ENCODE measurements around the gene MXRA8. TPM values are rescaled to one million over a fixed set of nuclear protein-coding genes. Genes with fewer than 3 reads are reported as not detected.

The MXRA8 gene
- total and polyA plus RNA-seq, 9 of the 15 experiments (the other 6 are each of a cell fraction or from before 2014, with no cell fraction given): 0.66 to 11.3 (median 6.3) TPM

DNA sequence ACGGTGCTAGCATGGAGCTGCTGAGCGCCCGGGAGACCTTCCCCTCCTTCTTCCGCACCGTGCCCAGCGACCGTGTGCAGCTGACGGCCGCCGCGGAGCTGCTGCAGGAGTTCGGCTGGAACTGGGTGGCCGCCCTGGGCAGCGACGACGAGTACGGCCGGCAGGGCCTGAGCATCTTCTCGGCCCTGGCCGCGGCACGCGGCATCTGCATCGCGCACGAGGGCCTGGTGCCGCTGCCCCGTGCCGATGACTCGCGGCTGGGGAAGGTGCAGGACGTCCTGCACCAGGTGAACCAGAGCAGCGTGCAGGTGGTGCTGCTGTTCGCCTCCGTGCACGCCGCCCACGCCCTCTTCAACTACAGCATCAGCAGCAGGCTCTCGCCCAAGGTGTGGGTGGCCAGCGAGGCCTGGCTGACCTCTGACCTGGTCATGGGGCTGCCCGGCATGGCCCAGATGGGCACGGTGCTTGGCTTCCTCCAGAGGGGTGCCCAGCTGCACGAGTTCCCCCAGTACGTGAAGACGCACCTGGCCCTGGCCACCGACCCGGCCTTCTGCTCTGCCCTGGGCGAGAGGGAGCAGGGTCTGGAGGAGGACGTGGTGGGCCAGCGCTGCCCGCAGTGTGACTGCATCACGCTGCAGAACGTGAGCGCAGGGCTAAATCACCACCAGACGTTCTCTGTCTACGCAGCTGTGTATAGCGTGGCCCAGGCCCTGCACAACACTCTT, 26.2 kb downstream of the MXRA8 start (continued):
- TF ChIP-seq, protein P1, sequence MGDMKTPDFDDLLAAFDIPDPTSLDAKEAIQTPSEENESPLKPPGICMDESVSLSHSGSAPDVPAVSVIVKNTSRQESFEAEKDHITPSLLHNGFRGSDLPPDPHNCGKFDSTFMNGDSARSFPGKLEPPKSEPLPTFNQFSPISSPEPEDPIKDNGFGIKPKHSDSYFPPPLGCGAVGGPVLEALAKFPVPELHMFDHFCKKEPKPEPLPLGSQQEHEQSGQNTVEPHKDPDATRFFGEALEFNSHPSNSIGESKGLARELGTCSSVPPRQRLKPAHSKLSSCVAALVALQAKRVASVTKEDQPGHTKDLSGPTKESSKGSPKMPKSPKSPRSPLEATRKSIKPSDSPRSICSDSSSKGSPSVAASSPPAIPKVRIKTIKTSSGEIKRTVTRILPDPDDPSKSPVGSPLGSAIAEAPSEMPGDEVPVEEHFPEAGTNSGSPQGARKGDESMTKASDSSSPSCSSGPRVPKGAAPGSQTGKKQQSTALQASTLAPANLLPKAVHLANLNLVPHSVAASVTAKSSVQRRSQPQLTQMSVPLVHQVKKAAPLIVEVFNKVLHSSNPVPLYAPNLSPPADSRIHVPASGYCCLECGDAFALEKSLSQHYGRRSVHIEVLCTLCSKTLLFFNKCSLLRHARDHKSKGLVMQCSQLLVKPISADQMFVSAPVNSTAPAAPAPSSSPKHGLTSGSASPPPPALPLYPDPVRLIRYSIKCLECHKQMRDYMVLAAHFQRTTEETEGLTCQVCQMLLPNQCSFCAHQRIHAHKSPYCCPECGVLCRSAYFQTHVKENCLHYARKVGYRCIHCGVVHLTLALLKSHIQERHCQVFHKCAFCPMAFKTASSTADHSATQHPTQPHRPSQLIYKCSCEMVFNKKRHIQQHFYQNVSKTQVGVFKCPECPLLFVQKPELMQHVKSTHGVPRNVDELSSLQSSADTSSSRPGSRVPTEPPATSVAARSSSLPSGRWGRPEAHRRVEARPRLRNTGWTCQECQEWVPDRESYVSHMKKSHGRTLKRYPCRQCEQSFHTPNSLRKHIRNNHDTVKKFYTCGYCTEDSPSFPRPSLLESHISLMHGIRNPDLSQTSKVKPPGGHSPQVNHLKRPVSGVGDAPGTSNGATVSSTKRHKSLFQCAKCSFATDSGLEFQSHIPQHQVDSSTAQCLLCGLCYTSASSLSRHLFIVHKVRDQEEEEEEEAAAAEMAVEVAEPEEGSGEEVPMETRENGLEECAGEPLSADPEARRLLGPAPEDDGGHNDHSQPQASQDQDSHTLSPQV (IDR thresholded peaks at IDR 0.05): no peak
- TF ChIP-seq RAD51 (IDR thresholded peaks at IDR 0.05; ENCODE audit: borderline replicate concordance, low read depth) (no peak), ZNF175 (CRISPR knock-in tag; IDR thresholded peaks at IDR 0.05; ENCODE audit: low read depth) (no peak), RBM22 (IDR thresholded peaks at IDR 0.05; ENCODE audit: low read depth, low read length, poor library complexity, severe bottlenecking) (no peak), CXXC5 (CRISPR knock-in tag; IDR thresholded peaks at IDR 0.05) (no peak), CBFA2T2 (conservative IDR thresholded peaks at IDR 0.05) (no peak), POU5F1 (IDR thresholded peaks at IDR 0.05; ENCODE audit: borderline replicate concordance, low read depth, low read length, partially characterized antibody) (no peak), ZNF785 (CRISPR knock-in tag; IDR thresholded peaks at IDR 0.05) (no peak), HNRNPL (IDR thresholded peaks at IDR 0.05; ENCODE audit: low read depth, low read length) (no peak; the same call in 1 of the 2 replicates), SP2 (IDR thresholded peaks at IDR 0.05; ENCODE audit: extremely low read depth, low read depth, low read length, poor library complexity, severe bottlenecking) (no peak), RBM25 (IDR thresholded peaks at IDR 0.05; ENCODE audit: low read depth, low read length, severe bottlenecking) (no peak), POLR2AphosphoS5 (IDR thresholded peaks at IDR 0.05; ENCODE audit: control insufficient read depth, insufficient read depth, low read depth, low read length) (0 out of 2 replicates have a peak, but pooled peaks have one; percentile 11), SUPT5H (IDR thresholded peaks at IDR 0.05) (peak; percentile 37; the same call in 1 of the 2 replicates)
- TF ChIP-seq, protein P2, sequence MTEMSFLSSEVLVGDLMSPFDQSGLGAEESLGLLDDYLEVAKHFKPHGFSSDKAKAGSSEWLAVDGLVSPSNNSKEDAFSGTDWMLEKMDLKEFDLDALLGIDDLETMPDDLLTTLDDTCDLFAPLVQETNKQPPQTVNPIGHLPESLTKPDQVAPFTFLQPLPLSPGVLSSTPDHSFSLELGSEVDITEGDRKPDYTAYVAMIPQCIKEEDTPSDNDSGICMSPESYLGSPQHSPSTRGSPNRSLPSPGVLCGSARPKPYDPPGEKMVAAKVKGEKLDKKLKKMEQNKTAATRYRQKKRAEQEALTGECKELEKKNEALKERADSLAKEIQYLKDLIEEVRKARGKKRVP (CRISPR knock-in tag; IDR thresholded peaks at IDR 0.05): no peak
- TF ChIP-seq, protein P3, sequence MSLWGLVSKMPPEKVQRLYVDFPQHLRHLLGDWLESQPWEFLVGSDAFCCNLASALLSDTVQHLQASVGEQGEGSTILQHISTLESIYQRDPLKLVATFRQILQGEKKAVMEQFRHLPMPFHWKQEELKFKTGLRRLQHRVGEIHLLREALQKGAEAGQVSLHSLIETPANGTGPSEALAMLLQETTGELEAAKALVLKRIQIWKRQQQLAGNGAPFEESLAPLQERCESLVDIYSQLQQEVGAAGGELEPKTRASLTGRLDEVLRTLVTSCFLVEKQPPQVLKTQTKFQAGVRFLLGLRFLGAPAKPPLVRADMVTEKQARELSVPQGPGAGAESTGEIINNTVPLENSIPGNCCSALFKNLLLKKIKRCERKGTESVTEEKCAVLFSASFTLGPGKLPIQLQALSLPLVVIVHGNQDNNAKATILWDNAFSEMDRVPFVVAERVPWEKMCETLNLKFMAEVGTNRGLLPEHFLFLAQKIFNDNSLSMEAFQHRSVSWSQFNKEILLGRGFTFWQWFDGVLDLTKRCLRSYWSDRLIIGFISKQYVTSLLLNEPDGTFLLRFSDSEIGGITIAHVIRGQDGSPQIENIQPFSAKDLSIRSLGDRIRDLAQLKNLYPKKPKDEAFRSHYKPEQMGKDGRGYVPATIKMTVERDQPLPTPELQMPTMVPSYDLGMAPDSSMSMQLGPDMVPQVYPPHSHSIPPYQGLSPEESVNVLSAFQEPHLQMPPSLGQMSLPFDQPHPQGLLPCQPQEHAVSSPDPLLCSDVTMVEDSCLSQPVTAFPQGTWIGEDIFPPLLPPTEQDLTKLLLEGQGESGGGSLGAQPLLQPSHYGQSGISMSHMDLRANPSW (CRISPR knock-in tag; IDR thresholded peaks at IDR 0.05): no peak
